Suppressor macrophage treated with lipopolysaccharide for 1 hour (primary cell): ENCODE data around the gene DCLK2.

Source experiments
- DNase-seq, 3 donors: peaks; one replicate each; pipeline ENCODE4 v3.0.0-alpha.2; 2020 to 2022

Gene DCLK2

GRCh38 chr4:150123087-150123486 lies 44.8 kb downstream of the DCLK2 start:
- no peak for DNase-seq

DNA sequence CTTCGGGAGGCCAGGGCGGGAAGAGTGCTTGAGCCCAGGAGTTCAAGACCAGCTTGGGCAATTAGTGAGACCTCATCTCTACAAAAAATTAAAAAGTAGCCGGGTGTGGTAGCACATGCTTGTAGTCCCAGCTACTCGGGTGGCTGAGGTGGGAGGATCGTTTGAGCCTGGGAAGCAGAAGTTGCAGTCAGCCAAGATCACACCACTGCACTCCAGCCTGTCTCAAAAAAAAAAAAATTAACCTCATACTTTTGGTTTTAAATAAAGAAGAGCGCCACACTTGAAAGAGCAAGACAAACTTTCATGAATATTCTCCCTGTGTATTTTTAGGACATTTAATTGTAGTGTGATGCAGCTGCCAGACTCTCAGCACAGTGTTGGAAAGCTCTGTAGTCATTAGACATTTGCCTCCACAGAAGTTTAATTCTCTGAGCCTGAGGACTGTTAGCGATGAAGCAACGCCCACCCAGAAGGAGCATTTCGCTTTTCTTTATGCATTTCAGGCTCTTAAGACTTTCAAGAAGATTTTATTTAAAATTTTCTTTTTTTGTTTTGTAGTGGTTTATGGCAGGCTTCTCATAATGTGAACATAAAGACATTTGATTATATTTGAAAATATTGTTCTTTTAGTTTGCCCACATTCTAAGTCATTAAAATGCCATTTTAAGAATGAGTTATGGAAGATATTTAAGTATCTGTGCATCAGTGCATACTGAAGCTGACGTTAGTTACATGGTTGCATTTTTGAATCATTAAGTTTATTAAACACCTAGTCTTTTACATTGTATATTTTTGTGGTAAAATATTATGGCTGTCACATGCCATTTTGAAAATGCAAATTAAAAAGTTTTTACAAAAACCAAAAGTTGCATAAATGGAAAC lies 45.8 kb downstream of the DCLK2 start:
- peak in 1 of 3 donors; percentile 19 for DNase-seq

DNA sequence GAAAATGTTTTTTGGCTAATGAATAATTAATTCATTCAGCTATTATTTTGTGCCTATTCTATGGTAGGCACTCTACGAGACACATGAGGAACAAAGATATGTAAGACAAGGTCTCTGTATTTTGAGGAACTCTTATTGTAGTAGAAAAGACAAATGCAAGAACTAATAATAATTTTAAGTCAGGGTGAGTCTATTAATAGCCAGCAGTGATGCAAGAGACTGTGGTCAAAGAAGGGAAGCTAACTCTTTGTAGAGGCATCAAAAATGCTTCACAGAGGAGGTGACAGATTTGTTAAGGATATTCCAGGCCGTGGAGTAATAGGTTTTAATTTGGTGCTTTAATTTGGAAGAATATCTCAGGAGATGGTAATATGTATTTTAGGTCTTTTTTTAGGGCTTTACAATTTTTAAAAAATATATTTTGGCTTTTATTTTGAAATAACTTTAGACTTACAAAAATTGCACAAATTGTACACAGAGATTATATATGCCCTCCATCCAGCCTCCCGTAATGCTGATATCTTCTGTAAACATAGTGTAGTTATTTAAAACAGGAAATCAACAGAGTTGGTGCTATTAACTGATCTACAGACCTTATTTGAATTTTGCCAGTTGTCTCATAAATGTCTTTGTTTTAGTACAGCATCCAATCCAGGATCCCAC lies 48.1 kb downstream of the DCLK2 start:
- peak; percentile 72 to 85 (median 84) for DNase-seq

- DNase-seq = peak; percentile 51 to 77 (median 75)
Observed at GRCh38 chr4:150126864-150127203, 48.6 kb downstream of the DCLK2 start.

GRCh38 chr4:150127757-150128156 lies 49.5 kb downstream of the DCLK2 start:
- no peak for DNase-seq

- DNase-seq = no peak
Observed at GRCh38 chr4:150130933-150131332, 52.7 kb downstream of the DCLK2 start.

DNA sequence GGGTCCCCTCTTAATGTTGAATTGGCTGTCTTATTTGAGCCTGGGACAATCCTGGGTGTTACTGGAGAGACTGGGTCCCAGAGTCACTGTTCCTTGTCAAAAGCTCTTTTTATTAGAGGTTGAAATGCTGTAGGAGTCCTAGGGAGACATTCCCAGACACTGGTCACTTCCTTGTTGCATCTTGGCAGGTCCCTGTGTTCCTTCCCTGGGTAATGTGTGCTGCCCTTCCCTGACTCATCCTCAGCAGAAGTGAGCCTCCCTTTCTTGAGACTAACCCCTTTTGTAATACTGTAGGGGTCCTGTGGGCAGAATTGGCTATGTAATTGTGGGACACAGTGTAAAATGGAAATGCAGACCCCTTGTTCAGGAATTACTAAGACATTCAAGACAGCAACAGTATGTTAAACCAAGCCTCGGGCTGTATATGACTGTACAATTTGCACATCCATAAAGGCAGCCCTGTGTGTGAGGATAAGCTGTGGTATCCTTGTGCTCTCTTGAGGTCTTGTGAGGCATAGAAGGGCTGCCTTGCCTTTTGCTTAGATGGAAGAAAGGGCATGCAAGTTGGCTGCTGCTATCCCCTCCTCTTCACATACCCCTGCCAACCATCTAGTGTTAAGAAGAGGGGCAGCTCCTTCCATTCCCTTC lies 53.5 kb downstream of the DCLK2 start:
- DNase-seq = no peak

DNA sequence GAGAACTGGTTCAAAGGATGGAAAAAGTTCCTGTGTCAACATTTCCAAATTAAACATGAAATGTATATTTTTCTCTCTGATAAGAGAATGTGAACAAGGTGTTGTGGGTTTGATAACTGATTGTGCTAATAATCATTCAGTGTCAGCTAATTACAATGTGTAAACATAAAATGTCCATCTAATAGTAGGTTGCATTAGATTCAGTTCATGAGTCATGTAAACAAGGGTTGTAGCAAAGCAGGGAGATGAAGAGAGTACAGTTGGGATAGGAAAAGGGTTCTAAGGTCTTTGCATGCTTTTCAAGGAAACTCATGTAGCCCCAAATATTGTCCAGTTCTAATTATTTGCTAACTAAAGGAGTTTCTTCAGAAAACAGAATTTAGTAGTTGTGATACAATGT lies 55.4 kb downstream of the DCLK2 start:
- DNase-seq = no peak

DNA sequence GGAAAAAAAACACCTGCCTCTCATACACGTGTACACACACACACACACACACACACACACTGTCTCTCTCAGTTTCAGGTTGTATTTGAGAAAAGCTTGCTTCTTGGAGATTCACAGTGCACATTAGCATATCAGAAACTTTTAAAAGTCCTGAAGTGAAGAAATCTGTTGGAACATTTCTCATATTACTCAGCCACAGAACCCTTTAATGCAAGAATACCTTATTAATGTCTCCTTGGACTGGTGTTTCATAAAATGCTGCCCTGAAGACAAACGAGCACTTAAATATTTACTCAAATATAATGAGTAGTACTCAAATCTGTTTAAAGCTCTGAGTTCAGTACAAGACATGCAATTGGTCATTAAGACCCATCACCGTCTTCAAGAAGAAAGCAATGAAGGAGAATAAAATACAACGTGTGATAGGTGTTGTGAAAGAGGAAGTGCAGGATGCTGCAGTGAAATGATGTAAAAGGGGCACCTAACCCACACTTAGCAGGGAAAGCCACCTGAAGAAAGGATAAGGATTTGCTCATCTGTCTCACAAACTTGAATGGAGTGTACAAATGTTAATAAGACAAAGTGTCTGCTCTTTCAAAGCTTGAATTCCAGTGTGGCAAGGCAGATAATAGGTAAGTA lies 57.0 kb downstream of the DCLK2 start:
- DNase-seq = no peak

GRCh38 chr4:150136036-150136435 lies 57.8 kb downstream of the DCLK2 start:
- DNase-seq = no peak

DNA sequence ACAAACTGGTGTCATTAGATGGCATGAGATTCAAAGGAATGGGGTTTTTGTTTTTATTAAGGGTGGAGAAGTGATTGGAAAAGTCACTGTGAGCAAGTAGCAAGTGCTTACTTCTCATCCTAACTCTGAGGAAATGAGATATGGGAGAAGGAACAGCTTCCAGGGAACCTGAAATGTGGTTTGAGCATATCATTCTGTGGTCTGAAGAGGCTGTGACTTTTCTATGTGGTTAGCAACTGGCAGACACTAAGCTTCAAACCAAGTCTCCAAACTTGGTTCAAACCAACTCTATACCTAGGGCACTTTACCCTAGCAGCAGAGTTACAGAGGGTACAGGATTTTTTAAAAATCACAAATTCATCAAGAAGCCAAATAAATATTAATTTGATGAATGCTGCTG lies 58.2 kb downstream of the DCLK2 start:
- DNase-seq = no peak

GRCh38 chr4:150139297-150139865 lies 61.1 kb downstream of the DCLK2 start:
- no peak for DNase-seq

GRCh38 chr4:150140774-150141400 lies 62.6 kb downstream of the DCLK2 start:
- DNase-seq = peak; percentile 19 to 47 (median 40)

- no peak for DNase-seq
Observed at GRCh38 chr4:150141756-150142155, 63.5 kb downstream of the DCLK2 start.

- no peak for DNase-seq
Observed at GRCh38 chr4:150142831-150143230, 64.6 kb downstream of the DCLK2 start.

DNA sequence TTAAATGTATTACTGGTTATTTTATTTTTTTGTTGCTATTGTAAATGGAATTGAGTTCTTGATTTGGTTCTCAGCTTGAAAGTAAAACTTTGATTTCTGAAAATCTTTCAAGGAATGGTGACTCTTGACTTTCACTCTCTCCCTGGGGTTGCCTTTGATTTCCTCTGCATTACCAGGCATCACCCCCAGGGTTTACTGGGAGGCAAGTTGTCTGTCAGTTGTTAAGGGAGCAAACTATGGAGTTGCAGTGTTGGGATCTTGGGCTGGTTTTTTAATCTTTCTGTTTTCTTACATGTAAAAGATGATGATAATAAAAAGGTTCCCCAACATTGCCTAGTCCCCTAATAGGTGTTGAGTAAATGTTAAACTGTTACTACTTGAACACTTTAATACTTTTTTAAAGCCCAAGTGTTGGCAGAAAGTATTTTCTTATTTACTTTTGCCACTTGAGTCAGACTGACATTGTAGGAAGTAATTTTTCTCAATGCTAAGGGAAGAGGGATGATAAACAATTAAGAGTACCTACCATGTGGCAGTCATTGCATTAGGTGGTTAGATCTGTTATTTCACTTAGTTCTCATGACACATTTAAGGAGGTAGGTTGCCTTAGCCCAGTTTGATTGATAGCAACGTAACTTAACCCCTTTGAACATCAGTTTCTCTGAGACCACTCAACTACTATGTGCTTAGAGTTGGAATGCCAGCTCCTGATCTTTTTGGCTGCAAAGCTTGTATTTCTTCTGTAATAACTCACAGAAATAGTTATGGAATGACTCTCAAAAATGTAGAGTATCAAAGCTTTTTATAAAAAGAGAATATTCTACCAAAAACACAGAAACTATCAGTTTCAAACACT lies 67.1 kb downstream of the DCLK2 start:
- no peak for DNase-seq

DNA sequence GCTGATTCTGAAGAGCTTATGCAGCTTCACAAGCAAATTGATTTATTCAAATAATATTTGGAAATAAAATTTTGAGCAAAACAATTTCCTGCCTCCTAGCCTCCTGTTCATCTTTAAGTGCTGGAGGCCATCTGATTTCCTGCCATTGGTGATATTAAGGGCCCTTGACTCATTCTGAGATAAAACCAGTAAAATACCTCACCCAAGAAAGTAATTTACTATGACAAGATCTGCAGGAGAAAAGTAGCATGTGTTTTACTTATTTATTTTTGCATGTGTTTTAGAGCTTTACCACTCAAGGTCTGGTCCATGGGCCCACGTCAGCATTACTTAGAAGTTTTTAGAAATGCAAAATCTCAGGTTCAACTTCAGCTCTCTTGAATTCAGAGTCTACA lies 67.7 kb downstream of the DCLK2 start:
- DNase-seq = no peak

DNA sequence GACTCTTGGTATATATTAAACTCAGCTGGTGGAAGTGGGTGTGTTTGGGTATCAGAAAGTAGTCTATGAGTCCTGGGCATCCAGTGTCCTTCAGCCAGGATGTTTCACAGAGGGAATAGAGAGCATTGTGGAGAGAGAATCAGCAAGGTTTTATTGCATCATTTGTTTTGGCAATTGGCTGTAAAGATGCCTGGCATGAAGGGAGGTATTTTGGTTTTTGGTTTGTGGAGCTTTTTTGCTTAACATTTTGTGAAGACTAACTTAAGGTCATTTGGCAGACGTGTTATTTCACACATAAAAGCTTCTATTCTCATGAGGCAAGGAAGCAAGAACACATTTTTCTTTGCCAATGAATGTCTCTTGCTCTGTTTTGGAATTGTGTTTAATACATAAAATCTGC lies 71.1 kb downstream of the DCLK2 start:
- no peak for DNase-seq

- DNase-seq = no peak
Observed at GRCh38 chr4:150150629-150151062, 72.4 kb downstream of the DCLK2 start.

DNA sequence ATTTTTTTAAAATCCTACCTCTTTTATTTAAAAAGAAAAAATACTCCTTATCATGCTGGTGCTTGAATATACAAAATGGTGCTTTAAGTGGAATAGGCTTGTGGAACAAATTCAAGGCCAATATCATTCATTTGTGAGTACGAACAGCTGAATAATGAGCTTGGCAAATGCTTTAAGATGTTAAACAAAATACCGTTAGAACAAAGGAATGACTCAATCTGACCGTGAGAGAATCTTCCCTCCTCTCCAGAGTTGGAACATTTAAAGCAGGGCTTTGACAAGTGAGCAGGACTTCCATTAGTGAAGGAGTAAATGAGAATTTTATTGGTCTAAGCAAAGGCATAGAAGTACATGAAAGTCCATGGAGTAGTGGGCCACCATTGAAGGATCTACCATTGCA lies 74.5 kb downstream of the DCLK2 start:
- no peak for DNase-seq

DNA sequence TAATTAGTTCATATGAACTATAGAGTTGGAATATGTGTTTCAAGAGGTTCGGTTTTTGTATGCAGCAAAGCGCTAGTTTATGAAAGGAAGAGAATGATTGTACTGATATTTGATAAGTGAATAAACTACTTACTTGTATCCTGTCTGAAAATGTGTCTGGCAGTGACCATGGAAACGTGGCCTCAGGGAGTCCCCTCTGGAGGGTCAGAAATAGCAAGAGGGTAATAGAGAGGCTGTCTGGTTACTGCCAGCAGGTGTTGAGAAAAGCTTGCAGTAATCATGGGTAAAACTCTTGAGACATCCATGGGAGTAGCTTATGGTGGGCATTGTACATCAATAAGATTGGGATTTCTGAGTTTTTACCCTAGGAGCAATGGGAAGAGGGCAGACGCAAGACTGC lies 77.1 kb downstream of the DCLK2 start:
- no peak for DNase-seq

GRCh38 chr4:150156543-150156942 lies 78.3 kb downstream of the DCLK2 start:
- no peak for DNase-seq
